Astrocyte (in vitro differentiated cells and primary cell): Measurements from ENCODE around the gene TOMM5. TPM values are rescaled to one million over a fixed set of nuclear protein-coding genes. Genes with fewer than 3 reads are reported as not detected.

Experiments used
- DNase-seq: peaks from one replicate; pipeline ENCODE4 v3.0.0-alpha.2; 2010; ENCODE audit warnings: low read depth
- FAIRE-seq: peaks from 2 replicates; lab custom pipeline; 2011; peaks lifted over from hg19 to GRCh38; lab: Jason Lieb, UNC
- H2AFZ ChIP-seq: 2 replicates; pipeline ENCODE4 v1.6.0; 2012; ENCODE audit warnings: low read depth, low read length, inconsistent platforms
- H3K27ac ChIP-seq: 2 replicates; pipeline ENCODE4 v1.5.1; 2011; ENCODE audit warnings: low read depth, low read length, inconsistent platforms
- H3K27me3 ChIP-seq: 2 replicates; pipeline ENCODE4 v1.6.0; 2011; ENCODE audit warnings: low read length, inconsistent platforms; ENCODE audit not compliant: insufficient read depth
- H3K36me3 ChIP-seq: 2 replicates; pipeline ENCODE4 v1.5.1; 2011; ENCODE audit warnings: low read length, inconsistent platforms; ENCODE audit not compliant: insufficient read depth
- H3K4me1 ChIP-seq: 2 replicates; pipeline ENCODE4 v1.5.1; 2011; ENCODE audit warnings: low read length, inconsistent platforms; ENCODE audit not compliant: insufficient read depth
- H3K4me2 ChIP-seq: 2 replicates; pipeline ENCODE4 v1.6.0; 2012; ENCODE audit warnings: low read length, inconsistent platforms
- H3K4me3 ChIP-seq: 2 replicates; pipeline ENCODE4 v1.5.1; 2011; ENCODE audit warnings: low read depth, mild to moderate bottlenecking, low read length, inconsistent platforms; ENCODE audit not compliant: insufficient read depth
- H3K79me2 ChIP-seq: 2 replicates; pipeline ENCODE4 v1.6.0; 2012; ENCODE audit warnings: mild to moderate bottlenecking, low read length, inconsistent platforms; ENCODE audit not compliant: insufficient read depth
- H3K9ac ChIP-seq: 2 replicates; pipeline ENCODE4 v1.6.0; 2012; ENCODE audit warnings: mild to moderate bottlenecking, low read length, inconsistent platforms
- H3K9me3 ChIP-seq: 2 replicates; pipeline ENCODE4 v1.5.1; 2012; ENCODE audit warnings: low read depth, mild to moderate bottlenecking, low read length, inconsistent platforms; ENCODE audit not compliant: insufficient read depth
- H4K20me1 ChIP-seq: 2 replicates; pipeline ENCODE4 v1.6.0; 2012; ENCODE audit warnings: low read length, inconsistent platforms; ENCODE audit not compliant: insufficient read depth
- H3K27ac Mint-ChIP-seq: one replicate; pipeline ENCODE4 v1.8.0; 2021; ENCODE audit warnings: mild to moderate bottlenecking, mixed read lengths; ENCODE audit not compliant: unreplicated experiment
- H3K27me3 Mint-ChIP-seq: one replicate; pipeline ENCODE4 v1.8.0; 2021; ENCODE audit warnings: low read depth, mixed read lengths; ENCODE audit not compliant: unreplicated experiment
- H3K36me3 Mint-ChIP-seq: one replicate; pipeline ENCODE4 v1.8.0; 2021; ENCODE audit warnings: low read depth, mixed read lengths; ENCODE audit not compliant: unreplicated experiment
- H3K4me1 Mint-ChIP-seq: one replicate; pipeline ENCODE4 v1.8.0; 2021; ENCODE audit warnings: low read depth, mixed read lengths; ENCODE audit not compliant: unreplicated experiment
- H3K4me3 Mint-ChIP-seq: one replicate; pipeline ENCODE4 v1.8.0; 2021; ENCODE audit warnings: mild to moderate bottlenecking, moderate library complexity, mixed read lengths; ENCODE audit not compliant: unreplicated experiment
- H3K9me3 Mint-ChIP-seq: one replicate; pipeline ENCODE4 v1.8.0; 2021; ENCODE audit warnings: mild to moderate bottlenecking, mixed read lengths; ENCODE audit not compliant: unreplicated experiment
- EZH2 ChIP-seq: IDR thresholded peaks from 2 replicates; pipeline ENCODE4 v1.6.1; 2012; ENCODE audit warnings: mild to moderate bottlenecking, low read length, inconsistent platforms; ENCODE audit not compliant: insufficient read depth
- total RNA-seq: library from RNA; stranded (reverse); gene quantifications from 2 replicates; pipeline ENCODE4 v1.2.1, GENCODE V29; 2021
- TF ChIP-seq, protein P1 (sequence below): IDR thresholded peaks from 2 replicates; pipeline ENCODE4 v1.5.1; 2011; ENCODE audit warnings: low read depth, mild to moderate bottlenecking, inconsistent platforms, low read length, moderate library complexity; ENCODE audit not compliant: insufficient read depth

TOMM5 gene
- total RNA-seq, 1 donor from 2014 or later: 137 TPM

- H3K4me3 Mint-ChIP-seq: no peak overlapping the region
- no peak overlapping the region for H3K27ac Mint-ChIP-seq
- no peaks in the 10 kb centered on the region for H3K36me3 Mint-ChIP-seq
- no peak overlapping the region for H3K27ac ChIP-seq
- no peak overlapping the region for H3K4me3 ChIP-seq
- no peak overlapping the region for H2AFZ ChIP-seq
- peaks cover 2% of the 10 kb centered on the region for H3K27me3 ChIP-seq
- no peaks in the 10 kb centered on the region for H3K79me2 ChIP-seq
- no peak overlapping the region for H3K4me2 ChIP-seq
- H3K36me3 ChIP-seq: no peaks in the 10 kb centered on the region
- no peaks in the 10 kb centered on the region for H4K20me1 ChIP-seq
- DNase-seq (no peak), FAIRE-seq (no peak)
- H3K27me3 Mint-ChIP-seq: no peaks in the 10 kb centered on the region
- TF ChIP-seq, protein P1, sequence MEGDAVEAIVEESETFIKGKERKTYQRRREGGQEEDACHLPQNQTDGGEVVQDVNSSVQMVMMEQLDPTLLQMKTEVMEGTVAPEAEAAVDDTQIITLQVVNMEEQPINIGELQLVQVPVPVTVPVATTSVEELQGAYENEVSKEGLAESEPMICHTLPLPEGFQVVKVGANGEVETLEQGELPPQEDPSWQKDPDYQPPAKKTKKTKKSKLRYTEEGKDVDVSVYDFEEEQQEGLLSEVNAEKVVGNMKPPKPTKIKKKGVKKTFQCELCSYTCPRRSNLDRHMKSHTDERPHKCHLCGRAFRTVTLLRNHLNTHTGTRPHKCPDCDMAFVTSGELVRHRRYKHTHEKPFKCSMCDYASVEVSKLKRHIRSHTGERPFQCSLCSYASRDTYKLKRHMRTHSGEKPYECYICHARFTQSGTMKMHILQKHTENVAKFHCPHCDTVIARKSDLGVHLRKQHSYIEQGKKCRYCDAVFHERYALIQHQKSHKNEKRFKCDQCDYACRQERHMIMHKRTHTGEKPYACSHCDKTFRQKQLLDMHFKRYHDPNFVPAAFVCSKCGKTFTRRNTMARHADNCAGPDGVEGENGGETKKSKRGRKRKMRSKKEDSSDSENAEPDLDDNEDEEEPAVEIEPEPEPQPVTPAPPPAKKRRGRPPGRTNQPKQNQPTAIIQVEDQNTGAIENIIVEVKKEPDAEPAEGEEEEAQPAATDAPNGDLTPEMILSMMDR: no peak
- TF ChIP-seq EZH2: no peak
- H3K9me3 Mint-ChIP-seq: no peaks in the 10 kb centered on the region
- H3K4me1 Mint-ChIP-seq: peaks cover 17% of the 10 kb centered on the region
- H3K4me1 ChIP-seq: peaks cover 15% of the 10 kb centered on the region
- no peaks in the 10 kb centered on the region for H3K9me3 ChIP-seq
- no peak overlapping the region for H3K9ac ChIP-seq
These were observed 29.1 kb upstream of the TOMM5 start for GRCh38 chr9:37621273-37622121.

GRCh38 chr9:37620396-37620795 is 28.0 kb upstream of the TOMM5 start:
- Histone ChIP-seq H3K4me3 (no peak overlapping the region), H3K27ac (no peak overlapping the region), H3K9me3 (no peaks in the 10 kb centered on the region), H3K27me3 (peaks cover 2% of the 10 kb centered on the region), H3K9ac (no peak overlapping the region), H3K4me1 (peaks cover 15% of the 10 kb centered on the region), H2AFZ (no peak overlapping the region), H3K4me2 (no peak overlapping the region), H3K79me2 (no peaks in the 10 kb centered on the region), H4K20me1 (no peaks in the 10 kb centered on the region), H3K36me3 (no peaks in the 10 kb centered on the region)
- Mint-ChIP-seq H3K27ac (no peak overlapping the region), H3K9me3 (no peaks in the 10 kb centered on the region), H3K4me1 (peaks cover 17% of the 10 kb centered on the region), H3K27me3 (no peaks in the 10 kb centered on the region), H3K36me3 (no peaks in the 10 kb centered on the region), H3K4me3 (no peak overlapping the region)
- TF ChIP-seq, protein P1: no peak
- TF ChIP-seq EZH2: no peak
- DNase-seq: no peak
- FAIRE-seq: no peak

DNA sequence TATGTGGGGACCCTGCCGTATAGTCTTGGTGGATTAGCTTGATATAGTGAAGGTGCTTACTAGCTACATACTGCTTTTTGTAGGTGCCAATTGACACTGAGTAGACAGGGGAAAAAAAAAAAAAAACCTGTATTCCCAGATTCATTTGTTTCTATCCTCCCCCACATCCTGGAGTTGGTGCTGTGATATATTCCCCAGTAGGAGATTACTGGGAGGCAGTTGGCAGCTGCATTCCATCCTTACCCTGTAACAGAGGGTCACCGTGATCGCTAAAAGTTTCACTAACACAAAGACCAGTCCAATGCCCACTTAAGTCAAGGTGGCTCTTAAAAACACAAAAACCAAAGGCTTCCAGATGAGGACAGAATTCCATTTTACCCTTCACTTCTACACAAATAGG is 27.4 kb upstream of the TOMM5 start:
- Mint-ChIP-seq H3K9me3 (no peaks in the 10 kb centered on the region), H3K36me3 (no peaks in the 10 kb centered on the region), H3K4me1 (peaks cover 17% of the 10 kb centered on the region), H3K27me3 (no peaks in the 10 kb centered on the region), H3K4me3 (no peak overlapping the region), H3K27ac (no peak overlapping the region)
- H3K36me3 ChIP-seq: no peaks in the 10 kb centered on the region
- no peaks in the 10 kb centered on the region for H3K9me3 ChIP-seq
- H3K4me2 ChIP-seq: no peak overlapping the region
- no peak overlapping the region for H2AFZ ChIP-seq
- TF ChIP-seq, protein P1: no peak
- TF ChIP-seq EZH2: no peak
- H3K27ac ChIP-seq: no peak overlapping the region
- no peak overlapping the region for H3K4me3 ChIP-seq
- DNase-seq: no peak
- H3K79me2 ChIP-seq: no peaks in the 10 kb centered on the region
- H4K20me1 ChIP-seq: no peaks in the 10 kb centered on the region
- H3K4me1 ChIP-seq: peaks cover 15% of the 10 kb centered on the region
- no peak for FAIRE-seq
- peaks cover 2% of the 10 kb centered on the region for H3K27me3 ChIP-seq
- no peak overlapping the region for H3K9ac ChIP-seq
